ENCODE data around the gene DNAJB8.

Gene DNAJB8

GRCh38 chr3:128487813-128488635 is 21.3 kb upstream of the DNAJB8 start:
- peak overlapping the region; percentile 63 for H3K4me3 ChIP-seq (ENCODE audit: low read depth, low read length)
- TF ChIP-seq, protein P1, sequence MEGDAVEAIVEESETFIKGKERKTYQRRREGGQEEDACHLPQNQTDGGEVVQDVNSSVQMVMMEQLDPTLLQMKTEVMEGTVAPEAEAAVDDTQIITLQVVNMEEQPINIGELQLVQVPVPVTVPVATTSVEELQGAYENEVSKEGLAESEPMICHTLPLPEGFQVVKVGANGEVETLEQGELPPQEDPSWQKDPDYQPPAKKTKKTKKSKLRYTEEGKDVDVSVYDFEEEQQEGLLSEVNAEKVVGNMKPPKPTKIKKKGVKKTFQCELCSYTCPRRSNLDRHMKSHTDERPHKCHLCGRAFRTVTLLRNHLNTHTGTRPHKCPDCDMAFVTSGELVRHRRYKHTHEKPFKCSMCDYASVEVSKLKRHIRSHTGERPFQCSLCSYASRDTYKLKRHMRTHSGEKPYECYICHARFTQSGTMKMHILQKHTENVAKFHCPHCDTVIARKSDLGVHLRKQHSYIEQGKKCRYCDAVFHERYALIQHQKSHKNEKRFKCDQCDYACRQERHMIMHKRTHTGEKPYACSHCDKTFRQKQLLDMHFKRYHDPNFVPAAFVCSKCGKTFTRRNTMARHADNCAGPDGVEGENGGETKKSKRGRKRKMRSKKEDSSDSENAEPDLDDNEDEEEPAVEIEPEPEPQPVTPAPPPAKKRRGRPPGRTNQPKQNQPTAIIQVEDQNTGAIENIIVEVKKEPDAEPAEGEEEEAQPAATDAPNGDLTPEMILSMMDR (conservative IDR thresholded peaks at IDR 0.05; ENCODE audit: low read depth, low read length) = no peak
- DNase-seq (ENCODE audit: low read depth) = peak; percentile 76

DNA sequence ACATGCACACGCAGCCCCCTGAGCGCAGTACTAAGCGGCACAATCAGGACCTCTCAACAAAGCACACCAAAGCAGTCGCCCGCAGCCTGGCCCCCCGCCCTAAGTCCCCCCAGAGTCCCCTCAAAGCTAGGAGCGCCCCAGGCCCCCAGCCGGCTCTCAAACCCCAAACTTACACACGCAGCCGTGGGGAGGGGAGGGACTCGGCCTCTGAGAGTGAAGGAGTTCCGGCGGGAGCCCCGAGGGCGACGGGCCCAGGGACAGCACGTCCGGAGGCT is 20.8 kb upstream of the DNAJB8 start:
- peak overlapping the region; percentile 63 for H3K4me3 ChIP-seq (ENCODE audit: low read depth, low read length)
- TF ChIP-seq, protein P1 (conservative IDR thresholded peaks at IDR 0.05; ENCODE audit: low read depth, low read length) = no peak
- no peak for DNase-seq (ENCODE audit: low read depth)

DNA sequence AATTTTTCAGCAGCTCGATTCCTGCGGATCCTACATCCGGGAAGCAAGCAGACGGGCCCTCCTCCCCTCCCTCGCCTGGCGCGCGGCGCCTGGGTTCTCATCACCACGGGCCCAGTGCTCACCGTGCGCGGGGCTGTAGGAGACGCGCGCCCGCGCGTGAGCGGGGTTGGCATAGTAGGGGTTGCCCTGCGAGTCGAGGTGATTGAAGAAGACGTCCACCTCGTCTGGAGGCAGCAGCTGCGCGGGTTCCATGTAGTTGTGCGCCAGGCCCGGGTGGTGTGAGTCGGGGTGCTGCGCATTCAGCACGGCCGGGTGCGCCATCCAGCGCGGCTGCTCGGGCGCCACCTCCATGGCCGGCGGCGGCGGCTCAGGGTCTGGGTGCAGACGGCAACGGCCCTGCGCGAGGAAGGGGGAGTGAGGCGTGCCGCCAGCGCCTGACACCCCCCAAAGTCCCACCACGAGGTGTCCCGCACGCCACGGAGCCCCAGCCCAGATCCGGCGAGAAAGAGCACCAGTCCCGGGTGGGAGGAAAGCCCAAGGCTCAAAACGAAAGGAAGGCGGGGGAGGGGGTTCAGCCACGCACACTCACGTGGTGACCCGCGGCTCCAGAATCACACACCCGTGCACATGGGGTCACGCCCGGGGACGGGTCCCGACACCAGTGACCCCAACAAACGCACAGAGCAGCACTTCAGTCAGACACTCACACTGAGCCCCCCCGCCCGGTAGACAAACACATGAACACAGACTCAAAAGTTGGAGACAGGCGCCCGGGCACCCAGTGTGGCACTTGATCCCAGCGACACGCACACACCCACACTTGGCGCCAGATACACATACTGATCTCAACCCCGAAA is 20.2 kb upstream of the DNAJB8 start:
- peak overlapping the region; percentile 63 for H3K4me3 ChIP-seq (ENCODE audit: low read depth, low read length)
- peak; percentile 13 for DNase-seq (ENCODE audit: low read depth)
- TF ChIP-seq, protein P1 (conservative IDR thresholded peaks at IDR 0.05; ENCODE audit: low read depth, low read length) = no peak

- no peak for DNase-seq (ENCODE audit: low read depth)
- no peak overlapping the region for H3K4me3 ChIP-seq (ENCODE audit: low read depth, low read length)
- TF ChIP-seq, protein P1 (conservative IDR thresholded peaks at IDR 0.05; ENCODE audit: low read depth, low read length) = no peak
Observed at GRCh38 chr3:128486205-128486628, 19.5 kb upstream of the DNAJB8 start.

DNA sequence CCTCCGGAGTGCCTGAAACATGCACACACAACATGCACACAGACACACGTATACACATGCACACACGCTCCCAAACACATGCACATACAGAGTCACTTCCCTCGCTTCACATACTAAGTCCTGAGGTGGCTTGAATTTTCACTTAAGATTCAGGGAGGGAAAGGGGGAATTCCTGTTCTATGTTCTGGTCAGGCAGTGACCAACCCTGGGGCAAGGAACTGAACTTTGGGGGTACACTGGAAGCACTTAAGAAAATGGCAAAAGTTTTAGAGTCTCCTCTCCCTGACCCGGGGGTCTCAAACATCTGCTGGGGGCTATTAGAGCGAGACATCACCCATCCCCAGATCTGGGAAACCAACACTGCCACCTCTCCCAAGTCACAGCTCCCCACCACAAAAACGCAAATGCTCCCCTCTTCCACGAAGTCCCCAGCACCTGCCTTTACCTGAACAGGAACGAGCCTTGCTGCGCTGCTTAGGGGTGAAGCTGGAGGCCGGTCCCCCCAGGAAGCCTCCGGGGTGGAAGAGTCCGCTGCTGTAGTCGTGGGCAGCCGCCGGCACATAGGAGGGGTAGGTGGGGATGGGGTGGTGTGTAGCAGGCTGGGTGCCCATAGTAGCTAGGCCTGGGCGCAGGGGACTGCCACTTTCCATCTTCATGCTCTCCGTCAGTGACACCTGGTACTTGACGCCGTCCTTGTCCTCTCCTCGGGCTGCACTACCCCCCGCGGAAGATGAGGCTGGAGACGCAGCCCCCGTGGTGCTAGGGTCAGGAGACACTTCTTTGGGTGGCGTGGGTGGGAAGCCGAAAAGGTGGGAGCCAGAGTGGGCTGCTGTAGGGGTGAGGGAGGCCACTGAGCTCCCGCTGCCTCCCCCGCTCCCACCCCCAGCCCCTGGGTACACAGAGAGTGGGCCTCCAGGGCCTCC is 18.9 kb upstream of the DNAJB8 start:
- no peak overlapping the region for H3K4me3 ChIP-seq (ENCODE audit: low read depth, low read length)
- no peak for DNase-seq (ENCODE audit: low read depth)
- TF ChIP-seq, protein P1 (conservative IDR thresholded peaks at IDR 0.05; ENCODE audit: low read depth, low read length) = no peak

GRCh38 chr3:128484404-128485281 is 18.0 kb upstream of the DNAJB8 start:
- H3K4me3 ChIP-seq (ENCODE audit: low read depth, low read length) = no peak overlapping the region
- TF ChIP-seq, protein P1 (conservative IDR thresholded peaks at IDR 0.05; ENCODE audit: low read depth, low read length) = no peak
- DNase-seq (ENCODE audit: low read depth) = no peak
